Right ventricle myocardium superior (tissue), 1 donor: Measurements from ENCODE around the gene MRPS21. TPM values are rescaled to one million over a fixed set of nuclear protein-coding genes. Genes with fewer than 3 reads are reported as not detected.

Experiments
- ATAC-seq: fragments of 200-7000 bp; cut with Tn5 transposase; one replicate; pipeline ENCODE4 v1.9.1; 2020; ENCODE audit warnings: mild to moderate bottlenecking; ENCODE audit not compliant: poor library complexity
- DNase-seq: peaks from one replicate; pipeline ENCODE4 v3.0.0-alpha.2; 2020
- intact Hi-C: fragments of 100-400 bp; cut with DNase I; formaldehyde crosslinking; loops from one replicate; pipeline ENCODE4 v1.11.2; 2022
- long read RNA-seq: library from polyadenylated mRNA; unstranded; transcript quantifications from one replicate; pipeline ENCODE4 v2.0.0, GENCODE V29; 2021
- total RNA-seq: library from RNA; stranded (reverse); fragmentation: NEBNext Ultra II Directional; extraction: Animal tissue kit (Norgen Biotek cat#: 25700); gene quantifications from one replicate; pipeline ENCODE4 v1.2.1, GENCODE V29; 2021
- donor health status: DM: no; HTN: yes; CAD: no; lungs with severe emphysema.

MRPS21 gene
- 71.2 TPM for total RNA-seq
- long read RNA-seq, transcript MRPS21-202 (3 exons, 1,226 nt), result major isoform, 45 of 65 reads
- long read RNA-seq, transcript MRPS21-201 (2 exons, 1,462 nt), result minor isoform, 15 of 65 reads
- long read RNA-seq, partial matches to known transcripts, result 0 of 65 reads
- long read RNA-seq, other reads (novel, unspliced or antisense), result 5 of 65 reads

- intact Hi-C loops, result no loop called here
- peak; percentile 98 for ATAC-seq
- peak; percentile 92 for DNase-seq
These were observed at the start of gene MRPS21 for GRCh38 chr1:150293433-150294253. Gene MRPS21 (plus strand): TSS chr1:150293861. CDS start chr1:150294367, 506 bp downstream.

GRCh38 chr1:150249936-150250335, 43.7 kb upstream of the MRPS21 start:
- DNase-seq, result no peak
- no peak for ATAC-seq
- intact Hi-C loops, result loop anchor here (5.0 kb wide), 1 partner anchor 37 kb away; no protein-coding TSS in a partner anchor

- intact Hi-C loops, result no loop called here
- DNase-seq (no peak), ATAC-seq (no peak)
These were observed 37.5 kb upstream of the MRPS21 start for GRCh38 chr1:150256198-150256553.

- DNase-seq (no peak), ATAC-seq (no peak)
- intact Hi-C loops, result no loop called here
These were observed 36.9 kb upstream of the MRPS21 start for GRCh38 chr1:150256554-150257341.

- intact Hi-C loops, result no loop called here
- ATAC-seq, result peak; percentile 45
- peak; percentile 57 for DNase-seq
These were observed 35.8 kb upstream of the MRPS21 start, which contains the start of gene CA14 for GRCh38 chr1:150257624-150258585. Gene CA14 (plus strand): TSS chr1:150257774. CDS start chr1:150258129, 355 bp downstream.

GRCh38 chr1:150259217-150259616, 34.4 kb upstream of the MRPS21 start:
- intact Hi-C loops, result no loop called here
- ATAC-seq (peak; percentile 21), DNase-seq (no peak)

- DNase-seq, result no peak
- intact Hi-C loops, result no loop called here
- ATAC-seq, result peak; percentile 62
These were observed 33.6 kb upstream of the MRPS21 start for GRCh38 chr1:150259758-150260669.

- ATAC-seq, result no peak
- intact Hi-C loops, result no loop called here
These were observed 32.3 kb upstream of the MRPS21 start for GRCh38 chr1:150261367-150261766.

GRCh38 chr1:150262388-150263320, 31.0 kb upstream of the MRPS21 start:
- DNase-seq (no peak), ATAC-seq (no peak)
- intact Hi-C loops, result no loop called here

More at GRCh38 chr1:150261367-150261766, 32.3 kb upstream of the MRPS21 start:
- DNase-seq, result no peak

GRCh38 chr1:150263549-150263948, 30.1 kb upstream of the MRPS21 start:
- intact Hi-C loops, result no loop called here
- DNase-seq (no peak), ATAC-seq (no peak)

GRCh38 chr1:150267896-150268295, 25.8 kb upstream of the MRPS21 start:
- DNase-seq (no peak), ATAC-seq (no peak)
- intact Hi-C loops, result no loop called here

GRCh38 chr1:150268340-150268704, 25.3 kb upstream of the MRPS21 start:
- ATAC-seq, result peak; percentile 33
- intact Hi-C loops, result no loop called here
- no peak for DNase-seq

GRCh38 chr1:150268705-150269403, 24.8 kb upstream of the MRPS21 start, which contains the start of gene APH1A:
Gene APH1A (minus strand): TSS chr1:150269016. CDS start chr1:150268810, 206 bp downstream.
- DNase-seq (peak; percentile 98), ATAC-seq (peak; percentile 98)
- intact Hi-C loops, result no loop called here

- no peak for DNase-seq
- intact Hi-C loops, result no loop called here
- no peak for ATAC-seq
These were observed 24.2 kb upstream of the MRPS21 start for GRCh38 chr1:150269451-150269850.

- intact Hi-C loops, result no loop called here
- ATAC-seq, result no peak
- DNase-seq, result no peak
These were observed 22.2 kb upstream of the MRPS21 start for GRCh38 chr1:150271291-150271959.
